ENCODE results near the gene OR2T1.
"Not testable (repeated sequence)": the region's sequence is repeated elsewhere in the genome, so short reads cannot be mapped to it uniquely, and the experiment has no call there.

The OR2T1 gene

DNA sequence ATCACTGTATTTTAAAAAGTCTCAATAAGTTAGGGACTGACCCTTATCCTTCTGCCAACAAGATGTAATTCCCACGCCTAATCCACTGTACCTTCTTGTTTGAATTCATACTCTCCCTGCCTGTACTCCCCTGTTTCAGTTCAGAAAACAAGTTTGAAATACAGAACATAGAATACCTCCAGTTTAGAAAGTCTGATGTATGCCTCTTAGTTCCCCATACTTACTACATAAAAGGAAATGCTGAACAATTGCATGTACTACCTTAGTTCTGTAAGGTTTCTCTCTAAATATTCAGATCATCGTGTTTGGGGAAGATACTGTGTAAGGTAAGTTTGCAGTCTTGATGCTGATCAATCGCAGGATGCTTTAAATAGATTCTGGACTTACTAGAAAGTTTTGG is 33.5 kb downstream of the OR2T1 start:
- H3K27me3 ChIP-seq (ENCODE audit: insufficient read depth, low read length, poor library complexity); H2AK5ac ChIP-seq (ENCODE audit: low read length); H3K4me2 ChIP-seq (ENCODE audit: low read length); H2BK15ac ChIP-seq (replicated peaks; ENCODE audit: low read depth); H3K27ac ChIP-seq (ENCODE audit: low read depth, low read length); H3K4me1 ChIP-seq (ENCODE audit: control insufficient read depth, low read depth, low read length); H3K79me1 ChIP-seq (ENCODE audit: low read length); DNase-seq; H3K4me3 ChIP-seq (ENCODE audit: low read length); H3K4ac ChIP-seq (ENCODE audit: low read depth, low read length); H2BK120ac ChIP-seq (ENCODE audit: low read depth, low read length); H3K79me2 ChIP-seq (ENCODE audit: control insufficient read depth, insufficient read depth, low read length); H4K8ac ChIP-seq (ENCODE audit: low read depth, low read length); H3K36me3 ChIP-seq (ENCODE audit: control insufficient read depth, insufficient read depth, low read length); H3K56ac ChIP-seq (ENCODE audit: low read length); H3K23ac ChIP-seq (ENCODE audit: low read length); H4K5ac ChIP-seq (ENCODE audit: low read length); H2BK5ac ChIP-seq (ENCODE audit: low read length); H3K9ac ChIP-seq (ENCODE audit: low read length); H3K18ac ChIP-seq (ENCODE audit: low read length): not testable (repeated sequence)
- no CpG with 5 or more reads among the region's 3 CpGs for WGBS (ENCODE audit: extremely low coverage, insufficient coverage, low lambda C conversion rate)

DNA sequence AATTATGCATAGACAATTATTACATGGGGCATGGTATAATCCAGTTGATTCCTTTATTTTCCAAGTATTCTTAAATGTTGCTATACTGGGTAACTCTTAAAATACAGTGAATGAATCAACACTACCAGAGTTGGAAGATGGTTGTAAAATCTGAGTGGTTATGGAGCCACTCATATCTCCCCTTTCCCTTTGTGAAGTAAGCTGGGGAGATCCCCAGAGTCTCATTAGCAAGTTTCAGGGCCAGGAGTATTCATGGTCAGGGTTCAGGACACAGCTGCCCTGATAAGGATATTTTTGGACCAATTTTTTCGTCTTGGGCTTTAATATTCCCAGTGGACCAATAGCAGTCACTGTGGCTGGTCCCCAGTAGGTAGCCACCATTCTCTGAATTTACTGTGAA is 35.8 kb downstream of the OR2T1 start:
- H2BK15ac ChIP-seq (replicated peaks; ENCODE audit: low read depth); H2BK120ac ChIP-seq (ENCODE audit: low read depth, low read length); H3K4me3 ChIP-seq (ENCODE audit: low read length); DNase-seq; H3K9ac ChIP-seq (ENCODE audit: low read length); H3K4me2 ChIP-seq (ENCODE audit: low read length); H4K5ac ChIP-seq (ENCODE audit: low read length); H3K79me1 ChIP-seq (ENCODE audit: low read length); H3K4me1 ChIP-seq (ENCODE audit: control insufficient read depth, low read depth, low read length); H3K56ac ChIP-seq (ENCODE audit: low read length); H3K27ac ChIP-seq (ENCODE audit: low read depth, low read length); H2BK5ac ChIP-seq (ENCODE audit: low read length); H3K23ac ChIP-seq (ENCODE audit: low read length); H3K18ac ChIP-seq (ENCODE audit: low read length); H3K79me2 ChIP-seq (ENCODE audit: control insufficient read depth, insufficient read depth, low read length); H3K36me3 ChIP-seq (ENCODE audit: control insufficient read depth, insufficient read depth, low read length); H2AK5ac ChIP-seq (ENCODE audit: low read length); H4K8ac ChIP-seq (ENCODE audit: low read depth, low read length); H3K4ac ChIP-seq (ENCODE audit: low read depth, low read length); H3K27me3 ChIP-seq (ENCODE audit: insufficient read depth, low read length, poor library complexity): not testable (repeated sequence)
- WGBS (ENCODE audit: extremely low coverage, insufficient coverage, low lambda C conversion rate) = no CpG with 5 or more reads among the region's 1 CpG

DNA sequence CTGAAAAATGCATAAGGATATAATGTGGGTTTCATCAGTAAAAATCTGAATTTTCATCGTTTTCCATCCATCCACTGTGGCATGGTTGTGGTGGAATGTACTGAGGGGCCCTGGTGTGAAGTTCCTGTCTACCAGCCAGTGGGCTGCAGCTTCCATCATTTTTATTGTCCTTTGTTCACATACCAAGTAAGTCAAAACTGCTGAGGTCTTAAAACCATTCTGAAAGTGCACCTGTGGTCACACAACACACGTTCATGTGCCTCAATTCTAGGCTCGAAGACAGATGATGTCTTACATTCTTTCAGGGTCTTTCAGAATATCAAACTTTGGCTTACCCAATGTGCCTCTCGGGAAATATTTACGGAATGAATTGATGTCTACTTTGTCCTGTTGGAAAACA is 36.4 kb downstream of the OR2T1 start:
- WGBS (ENCODE audit: extremely low coverage, insufficient coverage, low lambda C conversion rate) = no CpG with 5 or more reads among the region's 5 CpGs
- H4K5ac ChIP-seq (ENCODE audit: low read length); H2BK5ac ChIP-seq (ENCODE audit: low read length); H3K4me1 ChIP-seq (ENCODE audit: control insufficient read depth, low read depth, low read length); H3K4me2 ChIP-seq (ENCODE audit: low read length); H3K27ac ChIP-seq (ENCODE audit: low read depth, low read length); H3K79me2 ChIP-seq (ENCODE audit: control insufficient read depth, insufficient read depth, low read length); H3K18ac ChIP-seq (ENCODE audit: low read length); H4K8ac ChIP-seq (ENCODE audit: low read depth, low read length); H3K23ac ChIP-seq (ENCODE audit: low read length); H2AK5ac ChIP-seq (ENCODE audit: low read length); DNase-seq; H3K27me3 ChIP-seq (ENCODE audit: insufficient read depth, low read length, poor library complexity); H2BK120ac ChIP-seq (ENCODE audit: low read depth, low read length); H3K9ac ChIP-seq (ENCODE audit: low read length); H3K36me3 ChIP-seq (ENCODE audit: control insufficient read depth, insufficient read depth, low read length); H3K56ac ChIP-seq (ENCODE audit: low read length); H3K4ac ChIP-seq (ENCODE audit: low read depth, low read length); H3K4me3 ChIP-seq (ENCODE audit: low read length); H3K79me1 ChIP-seq (ENCODE audit: low read length); H2BK15ac ChIP-seq (replicated peaks; ENCODE audit: low read depth): not testable (repeated sequence)

DNA sequence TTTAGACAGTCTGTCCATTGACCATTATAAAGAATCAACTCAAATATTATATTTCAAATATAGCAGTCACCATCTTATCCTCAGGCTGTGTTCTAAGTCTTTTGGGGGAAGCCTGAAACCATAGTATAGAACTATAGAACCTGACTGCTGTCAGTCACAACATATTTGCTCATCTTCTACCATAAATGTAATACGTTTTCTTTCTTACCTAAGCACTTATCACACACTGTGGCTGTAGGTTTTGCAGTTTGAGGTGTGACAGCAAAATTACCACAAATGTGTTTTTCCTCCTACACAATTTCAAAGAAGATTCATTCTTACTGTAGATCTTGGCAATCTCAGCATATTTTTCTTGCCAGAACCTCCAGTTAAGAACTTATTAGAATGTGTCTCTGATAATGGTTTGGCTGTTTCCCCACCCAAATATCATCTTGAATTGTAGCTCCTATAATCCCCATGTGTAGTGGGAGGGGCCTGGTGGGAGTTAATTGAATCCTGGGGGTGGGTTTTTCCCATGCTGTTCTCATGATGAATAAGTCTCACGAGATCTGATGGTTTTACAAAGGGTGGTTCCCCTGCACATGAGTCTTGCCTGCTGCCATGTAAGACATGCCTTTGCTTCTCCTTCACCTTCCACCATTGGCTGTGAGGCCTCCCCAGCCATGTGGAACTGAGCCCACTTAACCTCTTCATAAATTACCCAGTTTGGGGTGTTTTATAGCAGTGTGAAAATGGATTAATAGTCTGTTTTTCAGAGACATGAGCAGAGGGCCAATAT is 39.8 kb downstream of the OR2T1 start:
- H3K23ac ChIP-seq (ENCODE audit: low read length); H3K56ac ChIP-seq (ENCODE audit: low read length); H3K4ac ChIP-seq (ENCODE audit: low read depth, low read length); H3K4me2 ChIP-seq (ENCODE audit: low read length); H3K9ac ChIP-seq (ENCODE audit: low read length); H4K8ac ChIP-seq (ENCODE audit: low read depth, low read length); H3K4me3 ChIP-seq (ENCODE audit: low read length); H4K5ac ChIP-seq (ENCODE audit: low read length); H2BK5ac ChIP-seq (ENCODE audit: low read length); H3K27me3 ChIP-seq (ENCODE audit: insufficient read depth, low read length, poor library complexity); H3K18ac ChIP-seq (ENCODE audit: low read length); H3K36me3 ChIP-seq (ENCODE audit: control insufficient read depth, insufficient read depth, low read length); H3K79me2 ChIP-seq (ENCODE audit: control insufficient read depth, insufficient read depth, low read length); H2BK120ac ChIP-seq (ENCODE audit: low read depth, low read length); H3K27ac ChIP-seq (ENCODE audit: low read depth, low read length); H3K4me1 ChIP-seq (ENCODE audit: control insufficient read depth, low read depth, low read length); H2AK5ac ChIP-seq (ENCODE audit: low read length); H3K79me1 ChIP-seq (ENCODE audit: low read length); H2BK15ac ChIP-seq (replicated peaks; ENCODE audit: low read depth); DNase-seq: not testable (repeated sequence)
- WGBS (ENCODE audit: extremely low coverage, insufficient coverage, low lambda C conversion rate) = no CpG with 5 or more reads among the region's 2 CpGs

DNA sequence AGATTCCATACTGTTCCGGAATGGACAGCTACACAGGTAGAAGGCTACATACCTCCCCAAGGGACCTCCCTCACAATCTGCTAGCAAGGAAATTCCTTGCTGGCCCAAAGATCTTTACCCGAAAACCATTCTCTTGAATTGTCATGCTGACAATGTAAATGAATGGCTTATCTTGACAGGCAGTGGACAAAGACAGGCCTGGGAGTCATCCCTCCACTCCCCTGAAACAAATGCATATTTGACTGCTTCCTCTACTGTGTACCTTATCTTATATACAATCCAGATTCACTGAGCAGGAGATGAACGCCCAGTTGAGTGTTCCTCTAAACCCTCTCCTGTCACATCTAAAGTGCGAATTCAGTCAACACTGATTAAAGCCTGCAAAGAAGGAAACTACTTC is 41.8 kb downstream of the OR2T1 start:
- not testable (repeated sequence) for H4K8ac ChIP-seq (ENCODE audit: low read depth, low read length); H3K4me3 ChIP-seq (ENCODE audit: low read length); DNase-seq; H3K79me2 ChIP-seq (ENCODE audit: control insufficient read depth, insufficient read depth, low read length); H3K4ac ChIP-seq (ENCODE audit: low read depth, low read length); H3K27ac ChIP-seq (ENCODE audit: low read depth, low read length); H3K4me1 ChIP-seq (ENCODE audit: control insufficient read depth, low read depth, low read length); H2BK120ac ChIP-seq (ENCODE audit: low read depth, low read length); H3K18ac ChIP-seq (ENCODE audit: low read length); H3K23ac ChIP-seq (ENCODE audit: low read length); H2BK5ac ChIP-seq (ENCODE audit: low read length); H3K36me3 ChIP-seq (ENCODE audit: control insufficient read depth, insufficient read depth, low read length); H2BK15ac ChIP-seq (replicated peaks; ENCODE audit: low read depth); H3K27me3 ChIP-seq (ENCODE audit: insufficient read depth, low read length, poor library complexity); H3K9ac ChIP-seq (ENCODE audit: low read length); H3K56ac ChIP-seq (ENCODE audit: low read length); H2AK5ac ChIP-seq (ENCODE audit: low read length); H4K5ac ChIP-seq (ENCODE audit: low read length); H3K4me2 ChIP-seq (ENCODE audit: low read length); H3K79me1 ChIP-seq (ENCODE audit: low read length)
- WGBS (ENCODE audit: extremely low coverage, insufficient coverage, low lambda C conversion rate) = no CpG with 5 or more reads among the region's 4 CpGs

DNA sequence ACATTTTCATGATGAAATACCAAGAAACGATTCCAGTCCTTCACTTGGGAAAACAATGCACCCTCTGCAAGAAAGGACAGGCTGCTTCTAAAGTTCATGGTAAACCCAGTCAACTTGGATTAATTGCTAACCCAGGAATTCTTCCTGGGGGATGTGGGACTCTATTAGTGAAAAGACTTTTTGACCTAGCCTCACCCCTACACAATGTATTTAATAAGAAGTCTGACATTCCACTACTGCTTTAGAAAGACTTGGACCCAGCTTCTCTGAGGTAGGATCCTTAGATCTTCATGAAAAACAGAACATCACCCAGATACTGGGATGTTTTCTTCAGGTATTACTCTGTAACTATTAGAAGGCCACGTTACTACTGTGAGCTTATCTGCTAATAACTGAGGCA is 42.6 kb downstream of the OR2T1 start, which contains the start of gene OR2T2:
TSS of gene OR2T2 (plus strand) at position 239 of the 400 bp plus-strand sequence. CDS start 7,161 bp downstream, outside the sequence.
- not testable (repeated sequence) for H3K4me2 ChIP-seq (ENCODE audit: low read length); H3K18ac ChIP-seq (ENCODE audit: low read length); H3K79me2 ChIP-seq (ENCODE audit: control insufficient read depth, insufficient read depth, low read length); H3K4me1 ChIP-seq (ENCODE audit: control insufficient read depth, low read depth, low read length); H3K27me3 ChIP-seq (ENCODE audit: insufficient read depth, low read length, poor library complexity); H2BK120ac ChIP-seq (ENCODE audit: low read depth, low read length); H4K5ac ChIP-seq (ENCODE audit: low read length); H3K4me3 ChIP-seq (ENCODE audit: low read length); DNase-seq; H2AK5ac ChIP-seq (ENCODE audit: low read length); H3K79me1 ChIP-seq (ENCODE audit: low read length); H3K9ac ChIP-seq (ENCODE audit: low read length); H4K8ac ChIP-seq (ENCODE audit: low read depth, low read length); H3K56ac ChIP-seq (ENCODE audit: low read length); H3K27ac ChIP-seq (ENCODE audit: low read depth, low read length); H3K36me3 ChIP-seq (ENCODE audit: control insufficient read depth, insufficient read depth, low read length); H2BK15ac ChIP-seq (replicated peaks; ENCODE audit: low read depth); H2BK5ac ChIP-seq (ENCODE audit: low read length); H3K4ac ChIP-seq (ENCODE audit: low read depth, low read length); H3K23ac ChIP-seq (ENCODE audit: low read length)
- no CpG with 5 or more reads among the region's 2 CpGs for WGBS (ENCODE audit: extremely low coverage, insufficient coverage, low lambda C conversion rate)

Measured in mesendoderm (in vitro differentiated cells).